ENCODE data around the gene KLC1. TPM values are rescaled to one million over a fixed set of nuclear protein-coding genes. Genes with fewer than 3 reads are reported as not detected.
A peak's percentile ranks its signal among the peaks of the same experiment; 100 is the strongest.

KLC1 gene
- total RNA-seq, 2 donors from 2014 or later = 78.1 to 112 TPM

DNA sequence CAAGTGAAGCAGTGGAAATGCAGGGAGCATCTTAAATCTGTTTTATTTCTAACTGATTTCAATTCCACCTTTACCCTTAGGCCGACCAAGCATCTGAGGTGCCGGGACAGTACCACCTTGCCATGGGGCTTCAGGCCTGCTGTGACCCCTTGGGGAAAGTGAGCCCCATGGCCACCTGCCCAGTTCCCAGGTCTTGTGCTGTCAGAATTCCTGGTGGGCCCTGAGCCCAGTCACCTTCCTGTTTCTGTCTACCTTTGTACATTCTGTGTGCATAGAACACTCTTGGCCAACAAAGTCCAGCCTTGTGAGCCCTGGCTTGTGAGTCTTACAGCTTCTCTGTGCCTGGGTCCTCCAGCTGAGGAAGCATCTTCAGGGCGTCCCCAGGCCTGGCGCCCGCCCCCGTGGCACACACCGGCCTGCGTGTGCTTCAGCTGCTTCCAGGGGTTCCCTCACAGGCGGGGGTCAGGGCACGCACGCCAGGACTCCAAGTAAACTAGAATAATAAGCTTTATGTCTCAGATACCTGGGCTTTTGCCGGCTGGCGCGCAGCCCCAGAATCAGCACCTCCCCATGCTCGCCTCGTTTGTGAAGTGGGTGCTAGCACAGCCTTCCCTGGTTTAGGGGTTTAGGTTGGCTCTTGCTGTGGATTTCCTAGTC is 96.9 kb downstream of the KLC1 start:
- TF ChIP-seq, protein P1, sequence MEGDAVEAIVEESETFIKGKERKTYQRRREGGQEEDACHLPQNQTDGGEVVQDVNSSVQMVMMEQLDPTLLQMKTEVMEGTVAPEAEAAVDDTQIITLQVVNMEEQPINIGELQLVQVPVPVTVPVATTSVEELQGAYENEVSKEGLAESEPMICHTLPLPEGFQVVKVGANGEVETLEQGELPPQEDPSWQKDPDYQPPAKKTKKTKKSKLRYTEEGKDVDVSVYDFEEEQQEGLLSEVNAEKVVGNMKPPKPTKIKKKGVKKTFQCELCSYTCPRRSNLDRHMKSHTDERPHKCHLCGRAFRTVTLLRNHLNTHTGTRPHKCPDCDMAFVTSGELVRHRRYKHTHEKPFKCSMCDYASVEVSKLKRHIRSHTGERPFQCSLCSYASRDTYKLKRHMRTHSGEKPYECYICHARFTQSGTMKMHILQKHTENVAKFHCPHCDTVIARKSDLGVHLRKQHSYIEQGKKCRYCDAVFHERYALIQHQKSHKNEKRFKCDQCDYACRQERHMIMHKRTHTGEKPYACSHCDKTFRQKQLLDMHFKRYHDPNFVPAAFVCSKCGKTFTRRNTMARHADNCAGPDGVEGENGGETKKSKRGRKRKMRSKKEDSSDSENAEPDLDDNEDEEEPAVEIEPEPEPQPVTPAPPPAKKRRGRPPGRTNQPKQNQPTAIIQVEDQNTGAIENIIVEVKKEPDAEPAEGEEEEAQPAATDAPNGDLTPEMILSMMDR (IDR thresholded peaks at IDR 0.05) = no peak
- Histone ChIP-seq H3K27ac (no peak overlapping the region), H3K4me1 (peaks cover 7% of the 10 kb centered on the region), H3K9ac (ENCODE audit: low read depth in 2 of 2, low read length in 2 of 2) (peak overlapping the region in 1 of 2 donors; percentile 8), H3K4me3 (no peak overlapping the region), H3K9me3 (no peaks in the 10 kb centered on the region), H3K36me3 (no peaks in the 10 kb centered on the region), H3K27me3 (no peaks in the 10 kb centered on the region)
- no peak for DNase-seq
- intact Hi-C loops (cut with DNase I) = no loop called here

DNA sequence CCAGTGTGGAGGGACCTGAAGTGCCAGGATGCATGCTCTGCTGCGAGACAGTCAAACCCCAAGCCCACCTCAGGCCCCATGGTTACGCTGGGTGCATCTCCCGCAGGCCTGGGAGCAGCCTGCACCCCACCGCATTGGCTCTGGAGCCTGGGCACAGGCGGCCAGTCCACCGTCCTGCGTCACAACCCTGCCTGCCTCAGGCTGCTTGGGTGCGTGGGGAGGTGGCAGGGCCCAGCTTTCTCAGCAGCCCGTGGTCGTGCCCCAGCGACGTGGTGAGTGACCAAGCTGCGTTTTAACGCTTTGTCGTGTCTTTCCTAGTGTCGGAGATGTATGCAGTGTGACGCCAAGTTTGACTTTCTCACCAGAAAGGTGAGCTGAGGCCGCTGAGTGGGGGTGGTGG is 97.5 kb downstream of the KLC1 start:
- Histone ChIP-seq H3K9me3 (no peaks in the 10 kb centered on the region), H3K4me3 (no peak overlapping the region), H3K9ac (ENCODE audit: low read depth in 2 of 2, low read length in 2 of 2) (no peak overlapping the region), H3K27me3 (no peaks in the 10 kb centered on the region), H3K36me3 (no peaks in the 10 kb centered on the region), H3K27ac (no peak overlapping the region), H3K4me1 (peaks cover 7% of the 10 kb centered on the region)
- intact Hi-C loops (cut with DNase I) = no loop called here
- TF ChIP-seq, protein P1 (IDR thresholded peaks at IDR 0.05) = no peak
- no peak for DNase-seq

DNA sequence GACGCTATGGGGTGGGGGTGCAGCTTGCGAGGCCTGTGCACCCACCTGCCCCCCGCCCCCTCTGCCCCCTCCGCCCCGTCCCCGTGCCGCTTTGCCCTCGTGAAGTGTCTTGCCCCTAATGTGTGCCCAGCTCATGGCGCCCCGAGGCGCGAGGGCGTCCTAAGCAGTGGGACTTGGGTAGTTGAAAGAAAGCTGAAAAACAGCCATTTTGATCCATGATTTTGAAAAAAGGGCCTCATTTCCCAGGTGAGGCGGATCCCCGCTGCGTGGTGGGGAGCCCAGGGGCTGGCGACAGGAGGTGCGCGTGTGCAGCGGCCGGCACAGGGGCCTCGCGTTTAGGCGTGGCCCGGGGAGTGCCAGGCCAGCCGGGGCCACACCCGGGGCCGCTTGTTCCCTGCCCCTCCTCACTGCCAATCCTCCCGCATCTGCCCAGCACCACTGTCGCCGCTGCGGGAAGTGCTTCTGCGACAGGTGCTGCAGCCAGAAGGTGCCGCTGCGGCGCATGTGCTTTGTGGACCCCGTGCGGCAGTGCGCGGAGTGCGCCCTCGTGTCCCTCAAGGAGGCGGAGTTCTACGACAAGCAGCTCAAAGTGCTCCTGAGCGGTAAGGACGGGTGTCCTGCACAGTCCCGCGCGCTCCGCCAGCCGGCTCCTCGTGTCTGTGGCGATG is 98.4 kb downstream of the KLC1 start:
- H3K36me3 ChIP-seq = peaks cover 7% of the 10 kb centered on the region

DNA sequence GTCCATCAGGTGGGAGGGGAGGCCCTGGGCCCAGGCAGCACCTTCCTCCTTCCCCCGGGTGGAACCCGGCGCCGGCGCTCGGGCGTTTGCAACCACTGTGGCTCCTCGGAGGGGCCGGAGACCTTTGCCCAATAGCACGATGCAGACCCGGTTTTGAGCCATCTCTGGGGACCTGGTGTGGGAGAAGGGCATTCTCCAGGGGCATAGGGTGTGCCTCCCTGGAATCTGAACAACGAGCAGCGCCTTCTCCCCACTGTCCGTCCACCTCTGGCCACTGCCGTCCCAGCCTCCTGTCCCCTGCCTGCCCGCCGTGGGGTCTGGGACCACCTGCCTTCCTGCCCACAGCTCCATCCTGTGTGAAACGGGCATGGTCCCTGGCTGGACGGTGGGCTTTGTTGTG is 99.1 kb downstream of the KLC1 start:
- Histone ChIP-seq H3K9ac (ENCODE audit: low read depth in 2 of 2, low read length in 2 of 2) (no peak overlapping the region), H3K9me3 (no peaks in the 10 kb centered on the region), H3K36me3 (peaks cover 7% of the 10 kb centered on the region), H3K4me3 (no peak overlapping the region), H3K27ac (no peak overlapping the region), H3K27me3 (no peaks in the 10 kb centered on the region), H3K4me1 (peaks cover 3% of the 10 kb centered on the region)
- TF ChIP-seq, protein P1 (IDR thresholded peaks at IDR 0.05) = no peak
- DNase-seq = no peak
- intact Hi-C loops (cut with DNase I) = no loop called here

More for the DNA sequence above, 98.4 kb downstream of the KLC1 start:
- Histone ChIP-seq H3K9me3 (no peaks in the 10 kb centered on the region), H3K4me1 (peaks cover 7% of the 10 kb centered on the region), H3K9ac (ENCODE audit: low read depth in 2 of 2, low read length in 2 of 2) (no peak overlapping the region), H3K4me3 (no peak overlapping the region), H3K27ac (no peak overlapping the region), H3K27me3 (no peaks in the 10 kb centered on the region)
- intact Hi-C loops (cut with DNase I) = no loop called here
- TF ChIP-seq, protein P1 (IDR thresholded peaks at IDR 0.05) = no peak
- DNase-seq = peak; percentile 65

DNA sequence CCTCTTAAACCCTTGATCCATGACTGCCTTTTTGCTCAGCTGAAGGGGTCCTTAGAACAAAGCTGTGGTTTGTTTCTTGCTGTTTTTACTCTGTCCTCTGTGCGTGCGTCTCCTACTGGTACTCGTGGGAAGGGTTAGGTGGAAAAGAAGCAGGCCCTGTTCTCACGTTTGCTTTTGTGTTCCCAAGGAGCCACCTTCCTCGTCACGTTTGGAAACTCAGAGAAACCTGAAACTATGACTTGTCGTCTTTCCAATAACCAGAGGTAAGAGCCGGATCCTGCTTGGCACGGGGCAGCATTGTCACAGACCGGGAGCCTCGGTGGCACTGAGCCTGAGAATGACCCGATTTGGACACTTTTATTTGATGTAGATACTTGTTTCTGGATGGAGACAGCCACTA is 99.7 kb downstream of the KLC1 start:
- Histone ChIP-seq H3K27ac (no peak overlapping the region), H3K9me3 (no peaks in the 10 kb centered on the region), H3K27me3 (no peaks in the 10 kb centered on the region), H3K4me3 (no peak overlapping the region), H3K4me1 (no peaks in the 10 kb centered on the region), H3K9ac (ENCODE audit: low read depth in 2 of 2, low read length in 2 of 2) (no peak overlapping the region), H3K36me3 (peaks cover 7% of the 10 kb centered on the region)
- intact Hi-C loops (cut with DNase I) = no loop called here
- TF ChIP-seq, protein P1 (IDR thresholded peaks at IDR 0.05) = no peak
- no peak for DNase-seq

Data from colonic mucosa (tissue), 4 donors.